Measurements from ENCODE around the gene CD53. TPM values are rescaled to one million over a fixed set of nuclear protein-coding genes. Genes with fewer than 3 reads are reported as not detected.
"Not testable (repeated sequence)": the region's sequence is repeated elsewhere in the genome, so short reads cannot be mapped to it uniquely, and the experiment has no call there.

CD53 gene
- total and polyA plus RNA-seq, 2 of the 4 experiments (the other 2 are of a cell fraction): not detected

GRCh38 chr1:110860620-110861019, 12.3 kb upstream of the CD53 start:
- H2AK5ac ChIP-seq (ENCODE audit: low read depth, low read length); BruUV-seq (replicated peaks); H3K4me2 ChIP-seq (ENCODE audit: low read depth, low read length); CTCF ChIA-PET; H3K27ac ChIP-seq (ENCODE audit: insufficient read depth, low read length); H2AK9ac ChIP-seq (replicated peaks; ENCODE audit: low read depth, low read length, poor library complexity); H3K14ac ChIP-seq (replicated peaks; ENCODE audit: low read depth, low read length); H4K20me1 ChIP-seq (ENCODE audit: insufficient read depth, low read length); dilution Hi-C loops (cut with HindIII; ENCODE audit: low sequenced_read_pairs, unreplicated experiment); ATAC-seq (ENCODE audit: low read depth); H3K4me3 ChIP-seq (ENCODE audit: insufficient read depth, low read depth, low read length); H3K27me3 ChIP-seq (ENCODE audit: control insufficient read depth, insufficient read depth, low read length); H2AFZ ChIP-seq (replicated peaks; ENCODE audit: low read length, poor library complexity); H3K36me3 ChIP-seq (ENCODE audit: control insufficient read depth, insufficient read depth, low read length); H2BK5ac ChIP-seq (ENCODE audit: low read depth, low read length, poor library complexity, severe bottlenecking); H4K8ac ChIP-seq (ENCODE audit: low read depth in 2 of 2, low read length in 2 of 2); H3K4ac ChIP-seq (ENCODE audit: low read depth, low read length); H2BK120ac ChIP-seq (ENCODE audit: low read depth, low read length); H4K5ac ChIP-seq (ENCODE audit: low read depth, low read length); POLR2A ChIA-PET (ENCODE audit: unreplicated experiment); H3K23ac ChIP-seq (ENCODE audit: low read depth, low read length); H2BK20ac ChIP-seq (ENCODE audit: low read depth, low read length); DNase-seq; H3K9me1 ChIP-seq (ENCODE audit: insufficient read depth, low read length); H3K4me1 ChIP-seq (ENCODE audit: control insufficient read depth, insufficient read depth, low read length); in situ Hi-C loops (cut with MboI; ENCODE audit: low sequenced_read_pairs); H3K18ac ChIP-seq (ENCODE audit: low read depth, low read length); H3K9ac ChIP-seq (ENCODE audit: low read depth, low read length); H4K91ac ChIP-seq (ENCODE audit: insufficient read depth, low read depth, low read length); H3K9me3 ChIP-seq (ENCODE audit: control insufficient read depth, insufficient read depth, low read length); H3K56ac ChIP-seq (ENCODE audit: extremely low read depth, insufficient read depth, low read length); H2BK15ac ChIP-seq (ENCODE audit: low read depth, low read length); H3K79me1 ChIP-seq (ENCODE audit: low read depth in 1 of 2, low read length in 2 of 2); intact Hi-C loops (cut with micrococcal nuclease): not testable (repeated sequence)
- no CpG with 5 or more reads among the region's 2 CpGs for WGBS, 2 experiments (ENCODE audit: extremely low coverage in 2 of 2, insufficient read length in 1 of 2)

GRCh38 chr1:110861942-110862341, 11.0 kb upstream of the CD53 start:
- H3K36me3 ChIP-seq (ENCODE audit: control insufficient read depth, insufficient read depth, low read length); H4K8ac ChIP-seq (ENCODE audit: low read depth in 2 of 2, low read length in 2 of 2); H3K23ac ChIP-seq (ENCODE audit: low read depth, low read length); H3K4me2 ChIP-seq (ENCODE audit: low read depth, low read length); H3K27me3 ChIP-seq (ENCODE audit: control insufficient read depth, insufficient read depth, low read length); BruUV-seq (replicated peaks); CTCF ChIA-PET; H3K18ac ChIP-seq (ENCODE audit: low read depth, low read length); in situ Hi-C loops (cut with MboI; ENCODE audit: low sequenced_read_pairs); H3K4me3 ChIP-seq (ENCODE audit: insufficient read depth, low read depth, low read length); POLR2A ChIA-PET (ENCODE audit: unreplicated experiment); intact Hi-C loops (cut with micrococcal nuclease); dilution Hi-C loops (cut with HindIII; ENCODE audit: low sequenced_read_pairs, unreplicated experiment); H2BK120ac ChIP-seq (ENCODE audit: low read depth, low read length); H3K9ac ChIP-seq (ENCODE audit: low read depth, low read length); H2AK9ac ChIP-seq (replicated peaks; ENCODE audit: low read depth, low read length, poor library complexity); H2BK20ac ChIP-seq (ENCODE audit: low read depth, low read length); H4K20me1 ChIP-seq (ENCODE audit: insufficient read depth, low read length); ATAC-seq (ENCODE audit: low read depth); H2BK5ac ChIP-seq (ENCODE audit: low read depth, low read length, poor library complexity, severe bottlenecking); H4K5ac ChIP-seq (ENCODE audit: low read depth, low read length); H3K9me3 ChIP-seq (ENCODE audit: control insufficient read depth, insufficient read depth, low read length); H3K9me1 ChIP-seq (ENCODE audit: insufficient read depth, low read length); H2AK5ac ChIP-seq (ENCODE audit: low read depth, low read length); H3K56ac ChIP-seq (ENCODE audit: extremely low read depth, insufficient read depth, low read length); DNase-seq; H2BK15ac ChIP-seq (ENCODE audit: low read depth, low read length); H3K79me1 ChIP-seq (ENCODE audit: low read depth in 1 of 2, low read length in 2 of 2); H4K91ac ChIP-seq (ENCODE audit: insufficient read depth, low read depth, low read length); H3K27ac ChIP-seq (ENCODE audit: insufficient read depth, low read length); H3K14ac ChIP-seq (replicated peaks; ENCODE audit: low read depth, low read length); H3K4me1 ChIP-seq (ENCODE audit: control insufficient read depth, insufficient read depth, low read length); H3K4ac ChIP-seq (ENCODE audit: low read depth, low read length); H2AFZ ChIP-seq (replicated peaks; ENCODE audit: low read length, poor library complexity): not testable (repeated sequence)
- no CpG with 5 or more reads among the region's 1 CpG for WGBS, 2 experiments (ENCODE audit: extremely low coverage in 2 of 2, insufficient read length in 1 of 2)

Measured in IMR-90 (cell line).